HepG2 (cell line): ENCODE results near the gene PLXDC2. TPM values are rescaled to one million over a fixed set of nuclear protein-coding genes. Genes with fewer than 3 reads are reported as not detected.

Source experiments
- CREB3 ChIP-seq: sonication (generic); formaldehyde crosslinking; IDR thresholded peaks from 2 replicates; pipeline ENCODE4 v1.5.0; 2020; ENCODE audit warnings: missing genetic modification reagents
- ETS1 ChIP-seq: sonication (generic); formaldehyde crosslinking; IDR thresholded peaks from 2 replicates; pipeline ENCODE4 v1.4.0; 2020; ENCODE audit warnings: missing genetic modification reagents
- HOXA5 ChIP-seq: sonication (generic); formaldehyde crosslinking; IDR thresholded peaks from 2 replicates; pipeline ENCODE4 v1.4.0; 2020; ENCODE audit warnings: missing genetic modification reagents
- ZNF609 ChIP-seq: sonication (generic); formaldehyde crosslinking; IDR thresholded peaks from 2 replicates; pipeline ENCODE4 v1.4.0; 2020; ENCODE audit warnings: mild to moderate bottlenecking, missing genetic modification reagents, borderline replicate concordance
- polyA plus RNA-seq, 8 experiments: library from polyadenylated mRNA; depleted of rRNA in 3 of 8; stranded (reverse) in 7 of 8; unstranded in 1 of 8; fragments of >200 nt; fragmentation: Illumina TruSeq in 4 of 8; extraction: Trizol in 4 of 8; gene quantifications; 2 replicates each; pipeline versions ENCODE4 v1.2.1 to v1.2.3, GENCODE V29; 2011 to 2016; ENCODE audit warnings: low read depth in 4 of 8, missing spikeins in 1 of 8, mixed read lengths in 1 of 8; ENCODE audit not compliant: insufficient read depth in 1 of 8
- total RNA-seq, 5 experiments: library from RNA; depleted of rRNA; stranded (reverse); fragments of >200 nt; fragmentation: Illumina TruSeq; extraction: Trizol; gene quantifications; 2 replicates each; pipeline ENCODE4 v1.2.3, GENCODE V29; 2016; ENCODE audit warnings: low read depth in 1 of 5
- TF ChIP-seq, protein P1 (sequence below): sonication (generic); formaldehyde crosslinking; IDR thresholded peaks from 2 replicates; pipeline ENCODE4 v1.8.0; 2022; ENCODE audit warnings: missing genetic modification reagents, low read depth, mild to moderate bottlenecking, borderline replicate concordance

The PLXDC2 gene
- total and polyA plus RNA-seq, 2 of the 13 experiments (the other 11 are each of a cell fraction or from before 2014, with no cell fraction given), result 2.1 to 2.4 TPM

DNA sequence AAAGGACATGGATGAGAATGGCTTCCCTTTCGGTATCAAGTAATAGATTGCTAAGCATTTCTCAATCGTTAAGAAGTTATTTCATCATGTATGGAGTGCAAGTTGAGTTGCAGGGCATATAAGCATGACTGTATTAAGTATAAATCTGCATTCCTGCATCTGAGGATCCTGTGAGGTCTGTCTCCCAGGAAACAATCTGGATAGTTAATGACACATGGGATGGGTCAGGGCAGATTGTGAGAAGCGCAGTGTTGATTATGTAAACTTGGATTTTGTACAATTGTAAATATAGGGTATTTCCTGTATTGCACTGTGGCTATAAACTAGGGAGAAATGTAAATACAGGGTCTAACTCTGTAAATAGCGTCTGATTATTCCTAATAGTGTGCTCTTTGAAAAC is 102.6 kb downstream of the PLXDC2 start (continued):
- TF ChIP-seq ZNF609 (CRISPR knock-in tag) (peak; percentile 73; the same call in 1 of the 2 replicates), CREB3 (CRISPR knock-in tag) (no peak), HOXA5 (CRISPR knock-in tag) (no peak), ETS1 (CRISPR knock-in tag) (no peak)
- TF ChIP-seq, protein P1, sequence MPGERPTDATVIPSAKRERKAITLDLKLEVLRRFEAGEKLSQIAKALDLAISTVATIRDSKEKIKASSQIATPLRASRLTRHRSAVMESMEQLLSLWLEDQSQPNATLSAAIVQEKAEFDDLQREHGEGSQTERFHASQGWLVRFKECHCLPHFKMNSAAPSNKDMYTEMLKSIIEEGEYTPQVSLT, result no peak
